IPS-NIHi7 (cell line): ENCODE data around the gene PDE4D.
A peak's percentile ranks its signal among the peaks of the same experiment; 100 is the strongest.

Experiments used
- DNase-seq: peaks from one replicate; pipeline ENCODE4 v3.0.0; 2012; ENCODE audit warnings: mixed read lengths; ENCODE audit errors: extremely low spot score

Gene PDE4D

DNA sequence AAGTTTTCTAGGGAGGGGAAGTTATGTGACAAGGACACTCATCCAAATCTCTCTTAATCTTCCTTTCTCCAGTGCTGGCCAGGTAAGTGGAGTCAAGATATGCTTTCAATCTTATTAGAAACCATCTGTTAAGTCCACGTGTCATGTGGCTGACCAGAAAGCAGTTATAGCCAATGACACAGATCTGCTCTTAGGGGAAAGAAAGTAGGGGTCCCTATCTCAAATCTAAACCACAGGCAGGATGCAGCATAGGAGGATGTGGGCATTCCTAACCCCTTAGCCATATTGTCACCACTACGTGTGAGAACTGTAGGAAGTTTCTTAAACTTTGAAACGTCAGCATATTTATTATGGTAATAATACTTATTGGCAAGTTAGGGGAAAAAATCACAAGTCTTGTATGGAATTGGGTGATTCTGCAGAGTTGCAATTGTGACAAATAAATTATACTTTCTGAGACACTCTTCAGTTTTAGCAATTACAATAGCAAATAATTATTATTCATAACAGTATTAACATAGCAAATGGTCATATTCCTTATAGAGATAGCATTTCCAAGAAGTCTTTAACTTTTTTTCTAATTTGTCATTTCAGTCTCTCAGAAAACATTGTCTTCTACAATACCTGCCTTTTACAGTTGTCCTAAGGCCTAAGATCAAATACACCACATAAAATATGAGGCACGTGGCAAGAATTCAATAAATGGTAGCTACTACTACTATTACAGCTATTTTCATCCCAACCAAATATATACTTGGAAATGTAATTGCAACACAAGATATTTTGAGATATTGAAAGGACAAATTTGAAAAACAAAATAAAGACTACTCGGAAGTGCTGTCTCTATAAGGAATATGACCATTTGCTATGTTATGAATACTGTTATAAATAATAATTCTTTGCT, 236.9 kb downstream of the PDE4D start:
- no peak for DNase-seq

DNA sequence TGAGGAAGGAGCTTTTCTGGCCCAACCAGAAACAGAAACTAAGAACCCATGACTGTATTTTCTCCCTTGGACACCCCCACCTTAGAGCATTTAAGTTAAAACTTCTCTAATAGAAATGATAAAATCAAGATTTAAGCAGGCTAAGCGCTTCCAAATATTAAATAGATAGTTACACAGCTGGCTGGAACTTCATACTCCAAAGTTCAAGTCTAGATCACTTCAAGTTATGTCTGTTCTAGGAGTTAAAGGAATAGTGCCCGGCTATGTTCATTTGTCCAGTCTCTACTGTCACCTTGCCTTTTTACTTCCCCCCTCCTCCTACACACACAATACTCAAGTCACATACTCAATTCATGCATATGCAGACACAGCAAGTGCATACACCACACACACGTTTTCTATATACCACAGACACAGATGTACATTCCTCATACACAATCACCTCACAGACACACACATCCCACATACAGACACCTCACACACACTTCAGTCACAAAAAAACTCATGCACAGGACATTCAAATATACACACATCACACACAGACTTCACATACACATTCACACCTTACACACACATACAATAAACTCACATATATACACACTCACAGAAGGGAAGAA, 237.7 kb downstream of the PDE4D start:
- DNase-seq: no peak

DNA sequence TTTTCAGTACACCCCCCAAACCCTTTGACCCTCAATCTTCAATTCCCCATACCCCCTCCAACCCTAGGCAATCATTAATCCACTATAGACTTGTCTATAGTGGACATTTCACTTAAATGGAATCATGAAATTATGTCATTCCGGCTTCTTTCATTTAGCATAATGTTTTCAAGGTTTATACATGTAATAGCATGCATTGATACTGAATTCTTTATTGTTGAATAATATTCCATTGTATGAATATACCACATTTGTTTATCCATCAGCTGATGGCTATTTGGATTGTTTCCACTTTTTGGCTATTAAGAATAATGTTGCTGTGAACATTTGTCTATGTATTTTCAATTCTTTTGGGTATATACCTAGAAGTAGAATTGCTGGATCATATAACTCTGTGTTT, 238.8 kb downstream of the PDE4D start:
- DNase-seq: no peak

DNA sequence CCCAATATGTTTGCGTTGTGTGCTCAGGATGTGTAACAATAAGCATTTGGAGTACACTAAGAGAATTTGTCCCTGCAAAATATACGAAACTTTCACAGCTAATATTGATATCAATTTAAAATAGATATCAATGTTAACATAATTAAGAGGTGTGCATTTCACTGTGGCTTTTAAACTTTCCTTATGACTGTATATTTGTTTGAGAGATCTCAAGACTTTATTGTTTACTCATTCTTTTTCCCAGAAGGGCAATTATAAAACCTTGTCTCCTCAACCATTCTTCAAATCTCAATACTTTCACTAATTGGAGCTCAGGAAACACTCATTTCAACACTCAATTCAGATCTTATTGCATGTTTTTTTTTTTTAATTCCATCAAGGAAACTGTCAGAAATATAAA, 241.1 kb downstream of the PDE4D start:
- DNase-seq: no peak

DNA sequence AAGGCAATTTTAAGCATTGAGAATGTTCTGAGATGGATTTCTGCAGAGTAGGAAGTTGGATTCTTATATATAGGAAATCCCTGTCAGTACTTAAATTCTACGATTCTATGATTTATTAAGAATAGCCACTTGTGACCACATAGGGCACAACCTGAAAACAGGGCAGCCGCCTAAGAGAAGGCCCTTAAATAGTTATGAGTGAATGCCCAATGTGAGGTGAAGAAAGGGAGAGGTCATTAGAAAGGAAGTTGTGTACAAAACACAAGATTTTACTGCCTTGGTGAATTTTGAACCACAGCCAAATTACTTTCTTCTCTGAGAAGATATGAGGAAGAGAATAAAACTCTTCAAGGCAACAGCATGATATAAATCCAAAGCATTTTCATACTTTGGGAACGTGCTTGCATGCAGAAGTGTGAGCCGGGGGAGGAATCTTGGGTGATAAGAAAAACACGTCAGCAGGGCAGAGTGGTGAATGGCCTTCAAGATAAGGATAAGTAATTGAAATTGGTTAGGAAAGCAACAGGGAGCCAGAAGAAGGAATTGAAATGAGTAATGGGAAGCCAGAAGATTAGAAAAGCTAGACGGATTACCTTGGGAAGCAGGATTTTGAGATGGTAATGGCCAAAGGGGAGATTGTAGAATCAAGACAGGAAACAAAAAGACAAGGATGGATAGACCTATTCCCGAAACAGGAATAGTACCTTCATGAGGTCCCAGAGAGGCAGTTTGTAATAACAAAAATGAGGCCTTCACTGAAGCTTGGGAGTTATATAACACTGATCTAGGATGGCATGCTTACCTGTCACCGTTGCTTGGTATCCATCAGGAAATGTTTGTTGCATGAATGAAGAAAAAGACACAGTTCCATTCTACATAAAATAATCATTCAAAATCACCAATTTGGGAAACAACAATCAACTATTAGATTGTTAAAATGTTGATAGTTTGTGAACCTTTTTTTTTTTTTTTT, 244.3 kb downstream of the PDE4D start:
- DNase-seq: peak; percentile 29

DNA sequence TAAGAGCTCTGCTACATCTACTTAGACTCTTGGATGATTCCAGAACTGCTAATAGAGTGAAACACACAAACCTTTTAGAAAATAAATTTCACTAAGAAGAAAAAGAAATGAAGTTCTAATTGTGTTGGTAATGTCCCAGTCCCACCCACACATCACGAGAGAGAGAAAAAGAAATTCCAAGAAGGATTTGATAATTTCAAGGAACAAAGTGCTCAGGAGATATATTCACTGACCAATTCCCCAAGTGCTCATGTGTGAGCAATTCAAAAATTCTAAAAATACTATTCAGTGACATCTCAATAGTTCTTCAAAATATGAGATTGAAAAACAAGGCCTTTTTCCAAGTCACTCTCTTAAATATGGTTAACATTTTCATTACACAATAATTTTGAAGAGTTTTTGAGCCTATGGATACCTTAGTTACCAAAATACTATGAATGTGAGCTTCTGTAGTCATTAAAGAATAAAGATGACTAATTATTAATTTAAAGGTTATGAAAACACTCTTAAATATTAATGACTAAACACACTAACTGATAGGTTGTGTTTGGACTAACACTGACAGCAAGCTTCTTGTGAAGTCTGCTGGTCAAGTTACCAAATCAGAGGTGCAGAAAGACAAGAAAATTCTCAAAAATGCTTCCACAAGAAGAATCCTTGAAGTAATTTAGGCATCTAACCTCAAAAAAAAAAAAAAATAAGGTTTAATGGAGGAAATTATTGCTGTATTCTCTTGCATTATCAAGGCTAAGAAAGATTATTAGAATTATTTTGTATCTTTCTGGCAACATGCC, 245.3 kb downstream of the PDE4D start:
- no peak for DNase-seq

DNA sequence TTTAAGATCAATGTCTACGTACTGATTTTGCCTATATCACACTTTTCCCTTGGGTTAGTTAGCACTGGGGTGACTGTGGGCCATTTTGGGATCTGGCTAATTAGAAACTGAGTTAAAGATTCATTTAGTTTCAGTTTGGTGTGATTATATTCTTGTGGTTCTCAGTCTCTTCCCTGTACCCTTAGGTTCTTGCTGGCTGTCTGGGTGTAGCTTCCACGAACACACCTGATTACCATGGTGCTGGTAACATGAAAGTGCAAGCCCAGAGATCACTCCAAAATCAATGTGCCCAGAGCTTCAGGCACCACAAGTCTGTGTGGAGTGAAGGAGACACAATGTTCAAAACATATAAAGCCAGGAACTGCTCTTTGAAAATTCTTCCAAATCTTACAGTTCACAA, 248.1 kb downstream of the PDE4D start:
- DNase-seq: no peak

DNA sequence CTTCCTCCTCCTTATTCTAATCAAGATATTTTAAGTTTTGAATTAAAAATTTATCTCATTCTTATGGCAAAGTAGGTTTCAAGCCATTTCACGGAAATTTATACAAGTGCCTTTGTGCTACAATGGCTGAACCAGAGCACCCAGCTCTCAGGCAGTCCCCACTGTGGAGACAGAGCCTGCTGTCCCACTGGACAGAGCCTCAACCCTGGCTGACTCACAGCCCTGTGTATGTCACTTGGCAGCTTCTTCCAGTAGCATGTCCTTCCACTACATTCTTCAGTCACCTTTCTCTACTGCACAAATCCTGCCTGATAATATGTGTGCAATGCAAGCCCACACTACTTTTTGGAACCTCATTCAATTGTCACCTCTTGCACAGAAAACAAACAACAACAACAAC, 253.1 kb downstream of the PDE4D start:
- DNase-seq: no peak

DNA sequence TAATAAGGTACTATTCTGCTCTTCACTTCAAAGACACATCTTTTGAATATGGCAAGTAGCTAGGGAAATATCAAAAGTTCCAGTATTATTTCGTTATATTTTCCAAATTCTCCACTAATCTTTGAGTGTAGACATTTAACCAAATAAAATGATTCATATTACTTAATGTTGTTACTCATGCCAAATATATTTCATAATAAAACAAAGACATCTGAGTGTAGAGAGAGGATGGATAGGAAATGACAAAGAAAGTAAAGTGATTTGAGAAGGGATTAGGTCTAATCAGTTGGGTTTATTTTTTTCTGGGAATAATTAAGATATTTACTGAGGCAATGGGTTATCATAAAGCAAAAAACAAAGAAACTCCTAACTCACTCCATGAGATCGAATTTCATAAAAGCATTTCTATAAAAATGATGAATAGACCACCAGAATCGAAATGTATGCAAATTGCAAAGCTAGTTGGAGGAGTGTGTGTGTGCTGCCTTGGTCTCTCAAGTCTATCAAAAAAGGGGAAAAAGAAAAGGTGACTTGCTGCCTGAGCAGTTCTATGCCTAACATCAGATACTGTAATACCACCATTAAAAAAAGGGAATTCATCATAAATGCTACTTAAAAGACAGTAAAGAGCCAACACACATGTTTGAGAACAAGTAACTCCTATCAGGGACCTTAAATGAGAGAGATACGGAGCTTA, 255.5 kb downstream of the PDE4D start:
- DNase-seq: no peak

DNA sequence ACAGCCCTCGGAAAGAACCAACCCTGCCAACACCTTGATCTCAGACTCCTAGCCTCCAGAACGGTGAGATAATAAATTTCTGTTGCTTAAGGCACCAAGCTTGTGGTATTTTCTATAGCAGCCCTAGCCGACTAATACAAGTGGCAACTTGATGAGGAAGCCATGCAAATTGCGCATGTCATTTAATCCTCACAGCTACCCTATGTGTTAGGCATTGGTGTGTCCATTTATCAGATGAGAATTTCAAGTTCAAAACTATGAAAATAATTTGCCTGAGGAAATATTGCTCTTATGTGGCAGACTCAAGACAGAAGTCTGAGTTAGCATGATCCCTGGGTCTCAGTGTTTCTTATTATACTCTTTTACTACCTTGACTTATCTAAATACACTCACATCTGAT, 264.0 kb downstream of the PDE4D start:
- DNase-seq: no peak

DNA sequence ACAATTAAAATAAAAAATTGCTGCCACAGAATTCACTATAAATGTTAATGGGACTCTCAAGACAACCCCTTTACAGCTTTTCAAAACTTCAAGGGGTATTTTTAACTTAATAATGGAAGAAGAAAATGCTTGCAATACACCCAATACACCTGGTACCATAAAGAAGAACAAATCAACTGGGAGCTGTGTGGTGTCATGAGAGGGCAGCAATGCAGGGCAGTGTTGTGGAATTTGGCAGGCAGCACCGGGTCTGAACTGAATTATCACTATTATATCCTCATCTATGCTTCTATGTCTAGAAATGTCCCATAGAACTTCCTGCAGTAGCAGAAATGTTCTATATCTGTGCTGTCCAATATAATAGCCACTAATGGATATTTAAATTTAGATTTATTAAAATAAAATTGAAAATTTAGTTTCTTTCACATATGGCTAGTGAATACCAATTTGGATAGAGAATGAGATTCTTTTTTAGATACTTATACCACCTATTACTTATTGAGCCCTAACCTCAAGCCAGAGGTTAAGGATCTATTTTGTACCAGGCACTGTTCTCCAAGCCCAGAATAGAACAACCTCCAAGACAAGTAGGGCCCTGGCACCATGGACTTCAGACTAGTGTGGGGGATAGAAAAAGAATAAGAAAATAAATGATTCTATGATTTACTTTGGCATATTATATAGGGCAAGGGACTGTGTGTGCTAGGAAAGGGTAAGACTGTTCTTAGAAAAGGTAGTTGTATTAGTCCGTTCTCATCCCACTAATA, 265.3 kb downstream of the PDE4D start:
- no peak for DNase-seq

DNA sequence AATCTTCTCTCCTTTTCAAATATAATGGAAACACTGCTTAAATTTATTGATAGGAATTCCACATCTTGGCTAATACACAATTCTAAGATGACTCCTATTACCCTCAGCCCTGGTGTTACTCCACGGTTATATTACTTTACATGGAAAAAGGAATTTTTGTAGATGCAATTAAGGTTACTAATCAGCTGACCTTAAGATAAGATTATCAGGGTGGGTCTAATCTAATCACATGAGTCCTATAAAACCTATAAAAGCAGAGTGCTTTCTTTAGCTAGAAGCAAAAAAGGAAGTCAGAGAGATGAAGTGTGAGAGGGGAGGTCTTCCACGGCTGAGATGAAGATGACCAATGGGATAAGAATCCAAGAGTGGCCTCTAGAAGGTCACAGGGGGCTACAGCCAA, 268.6 kb downstream of the PDE4D start:
- DNase-seq: no peak

DNA sequence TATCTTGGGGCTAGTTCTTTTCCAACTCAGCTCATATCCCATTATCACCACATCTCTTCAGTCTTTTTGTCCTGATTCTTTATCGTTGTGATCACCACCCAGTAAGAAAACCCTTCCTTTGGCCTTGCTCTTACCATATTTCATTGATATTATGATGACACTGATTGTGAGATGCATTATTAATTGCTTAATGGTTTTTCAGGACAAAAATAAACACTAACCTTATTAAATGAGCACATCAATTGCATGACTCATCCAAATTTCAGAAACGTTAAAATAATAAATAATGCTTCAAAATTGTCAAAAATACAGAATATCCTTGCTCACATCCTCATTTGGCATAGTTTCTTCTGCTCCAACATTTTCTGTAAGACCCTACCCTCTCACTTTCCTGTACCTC, 270.7 kb downstream of the PDE4D start:
- no peak for DNase-seq

DNA sequence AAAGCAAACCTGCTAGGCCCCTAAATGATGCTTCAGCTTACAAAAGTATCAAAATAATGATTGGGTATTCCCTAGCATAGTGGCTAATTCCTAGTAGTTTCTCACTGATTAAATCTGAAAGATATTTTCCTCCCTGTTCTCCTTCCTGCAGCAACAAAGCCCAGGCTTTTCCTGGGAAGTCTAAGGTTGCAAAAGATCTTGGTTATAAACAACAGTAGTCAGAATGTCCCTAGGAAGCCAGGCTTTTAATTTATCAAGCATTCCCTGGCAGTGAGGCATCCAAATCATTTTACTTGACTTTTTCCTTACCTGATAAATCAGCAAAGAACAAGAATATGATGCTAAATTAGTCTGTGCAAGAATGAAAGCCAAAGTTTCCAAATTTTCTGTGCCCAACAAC, 272.0 kb downstream of the PDE4D start:
- DNase-seq: no peak

DNA sequence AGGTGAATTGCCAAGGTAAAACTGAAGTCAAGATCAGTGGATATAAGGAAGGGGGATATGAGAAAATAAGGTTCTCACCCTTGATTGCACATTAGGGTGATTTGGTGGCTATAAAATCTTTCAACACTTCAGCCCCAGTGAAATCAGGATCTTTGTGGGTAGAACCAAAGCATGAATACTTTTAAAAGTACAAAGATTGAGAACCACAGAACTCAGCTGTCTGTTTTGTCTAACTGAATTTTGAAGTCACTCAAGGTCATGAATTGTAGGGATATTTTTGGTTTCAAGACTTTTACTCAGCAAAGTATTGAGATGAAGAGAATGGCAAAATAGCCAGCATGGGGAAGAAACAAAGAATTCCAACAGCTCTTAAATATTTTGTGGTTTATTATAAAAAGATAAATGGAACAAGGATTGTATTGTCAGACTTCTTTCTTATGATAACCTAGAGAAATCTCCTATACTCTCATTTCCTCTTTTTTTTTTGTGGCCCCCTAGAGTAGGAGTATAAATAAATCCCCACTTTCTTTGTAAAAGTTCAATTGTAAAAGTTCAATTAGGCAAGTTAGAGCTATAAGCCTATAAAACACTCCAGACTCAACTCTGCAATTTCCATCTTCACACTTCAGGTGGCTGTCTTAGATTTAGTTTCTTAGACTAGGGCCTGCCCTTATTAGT, 272.9 kb downstream of the PDE4D start:
- DNase-seq: no peak

DNA sequence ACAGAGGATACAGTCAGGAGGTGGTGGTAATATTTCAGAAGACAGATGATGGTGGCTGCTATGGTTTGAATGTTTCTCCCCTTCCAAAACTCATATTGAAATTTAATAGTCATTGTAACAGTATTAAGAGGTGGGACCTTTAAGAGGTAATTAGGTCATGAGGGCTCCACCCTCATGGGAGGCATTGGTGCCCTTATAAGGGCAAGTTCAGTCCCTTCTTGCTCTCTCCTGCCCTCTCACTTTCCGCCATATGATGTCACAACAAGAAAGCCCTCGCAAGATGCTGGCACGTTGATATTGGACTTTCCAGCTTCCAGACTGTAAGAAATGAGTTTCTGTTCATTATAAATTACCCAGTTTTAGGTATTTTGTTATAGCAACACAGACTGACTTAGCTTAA, 274.9 kb downstream of the PDE4D start:
- DNase-seq: no peak

DNA sequence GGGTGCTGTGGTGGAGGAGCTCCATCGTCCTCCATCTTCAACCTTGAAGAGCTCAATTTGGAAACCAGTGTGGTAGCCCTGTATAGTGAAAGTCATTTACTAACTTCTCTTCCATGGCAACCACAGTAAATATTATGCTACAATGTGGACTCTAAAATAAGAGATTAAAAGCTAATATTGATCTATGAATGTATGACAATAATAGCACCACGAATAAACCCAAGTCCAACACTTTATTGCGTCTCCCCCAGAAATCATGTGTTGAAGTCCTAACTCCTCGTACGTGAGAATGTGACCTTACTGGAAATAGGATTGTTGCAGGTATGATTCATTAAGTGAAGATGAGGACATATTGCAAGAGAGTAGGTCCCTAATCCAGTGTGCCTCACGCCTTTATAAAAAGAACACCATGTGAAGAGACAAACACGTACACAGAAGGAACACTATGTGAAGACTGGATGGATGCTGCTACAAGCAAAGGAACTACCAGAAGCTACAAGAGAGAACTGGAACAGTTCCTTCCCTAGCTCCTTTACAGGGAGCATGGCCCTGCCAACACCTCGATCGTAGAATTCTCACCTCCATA, 276.2 kb downstream of the PDE4D start:
- DNase-seq: no peak

DNA sequence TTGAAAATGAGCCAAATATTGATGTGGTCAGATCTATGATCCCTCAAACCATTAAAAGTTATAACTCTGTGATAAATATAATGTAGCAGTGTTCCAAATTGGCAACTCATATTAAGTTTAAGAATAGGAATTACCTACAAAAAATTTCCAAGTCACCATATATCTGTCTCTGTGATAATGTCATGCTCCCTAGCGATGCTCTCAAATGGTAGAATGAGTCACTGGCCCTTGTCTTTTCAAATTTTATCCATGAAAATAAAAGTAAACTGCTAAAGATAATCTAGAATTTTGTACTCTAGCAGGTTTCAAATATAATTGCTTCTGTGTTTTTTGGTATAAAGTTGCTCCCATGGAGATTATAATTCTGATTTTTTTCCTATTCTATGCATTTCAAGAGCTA, 277.1 kb downstream of the PDE4D start:
- no peak for DNase-seq

DNA sequence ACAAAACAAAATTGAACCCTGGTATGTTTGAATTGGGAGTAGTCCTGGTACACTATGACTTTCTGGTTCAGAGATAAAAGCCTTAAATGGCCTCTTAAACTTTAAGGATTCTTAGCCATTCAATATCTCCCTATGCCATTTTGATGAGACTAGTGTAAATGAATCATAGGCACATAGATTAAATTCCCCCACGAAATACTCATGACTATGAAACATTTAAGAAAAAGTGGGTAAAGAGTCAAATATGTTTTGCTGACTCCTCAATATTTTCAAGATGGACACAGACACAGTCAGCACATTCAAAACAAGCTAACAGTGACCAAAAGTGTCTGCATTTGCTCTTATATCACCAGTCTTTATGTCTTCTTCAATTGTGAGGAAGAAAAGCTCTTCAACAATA, 278.3 kb downstream of the PDE4D start:
- DNase-seq: no peak
